ENCODE measurements around the gene B3GALT5.

The B3GALT5 gene

GRCh38 chr21:39696196-39696595 is 83.5 kb downstream of the B3GALT5 start:
- no peak for DNase-seq (ENCODE audit: low read depth, low spot score)

- DNase-seq (ENCODE audit: low read depth, low spot score), result no peak
These were observed 83.9 kb downstream of the B3GALT5 start for GRCh38 chr21:39696618-39697017.

GRCh38 chr21:39700318-39700717 is 87.6 kb downstream of the B3GALT5 start:
- no peak for DNase-seq (ENCODE audit: low read depth, low spot score)

- DNase-seq (ENCODE audit: low read depth, low spot score), result no peak
These were observed 90.8 kb downstream of the B3GALT5 start for GRCh38 chr21:39703578-39703977.

GRCh38 chr21:39705849-39706248 is 93.1 kb downstream of the B3GALT5 start:
- no peak for DNase-seq (ENCODE audit: low read depth, low spot score)

GRCh38 chr21:39707316-39707715 is 94.6 kb downstream of the B3GALT5 start:
- DNase-seq (ENCODE audit: low read depth, low spot score), result no peak

- DNase-seq (ENCODE audit: low read depth, low spot score), result no peak
These were observed 98.1 kb downstream of the B3GALT5 start for GRCh38 chr21:39710866-39711265.

- no peak for DNase-seq (ENCODE audit: low read depth, low spot score)
These were observed 99.5 kb downstream of the B3GALT5 start for GRCh38 chr21:39712273-39712672.

- no peak for DNase-seq (ENCODE audit: low read depth, low spot score)
These were observed 100.2 kb downstream of the B3GALT5 start for GRCh38 chr21:39712976-39713375.

GRCh38 chr21:39713905-39714304 is 101.2 kb downstream of the B3GALT5 start:
- DNase-seq (ENCODE audit: low read depth, low spot score), result no peak

GRCh38 chr21:39714331-39714730 is 101.6 kb downstream of the B3GALT5 start:
- no peak for DNase-seq (ENCODE audit: low read depth, low spot score)

GRCh38 chr21:39715804-39716397 is 103.2 kb downstream of the B3GALT5 start:
- DNase-seq (ENCODE audit: low read depth, low spot score), result no peak

- DNase-seq (ENCODE audit: low read depth, low spot score), result no peak
These were observed 107.5 kb downstream of the B3GALT5 start for GRCh38 chr21:39720126-39720778.

GRCh38 chr21:39721885-39722284 is 109.1 kb downstream of the B3GALT5 start:
- DNase-seq (ENCODE audit: low read depth, low spot score), result no peak
